Measurements from ENCODE around the gene EFNA3. TPM values are rescaled to one million over a fixed set of nuclear protein-coding genes. Genes with fewer than 3 reads are reported as not detected.

The EFNA3 gene
- total and polyA plus RNA-seq, 2 donors (not counting 1 experiment from before 2014, with no cell fraction given) = 0.30 to 0.33 TPM

GRCh38 chr1:155037043-155037442 lies 41.6 kb upstream of the EFNA3 start:
- Histone ChIP-seq H3K79me2 (ENCODE audit: control insufficient read depth, insufficient read depth, low read length) (no peaks in the 10 kb centered on the region), H3K36me3 (ENCODE audit: control insufficient read depth, insufficient read depth, low read length) (no peaks in the 10 kb centered on the region), H2AFZ (ENCODE audit: low read length) (no peak overlapping the region), H3K4me1 (ENCODE audit: control insufficient read depth, extremely low read depth, insufficient read depth, low read length) (no peaks in the 10 kb centered on the region), H3K27ac (ENCODE audit: insufficient read depth, low read length) (no peak overlapping the region), H3K27me3 (ENCODE audit: control insufficient read depth, insufficient read depth, low read length) (peaks cover 14% of the 10 kb centered on the region), H3K4me2 (ENCODE audit: extremely low read depth, insufficient read depth, low read length) (no peak overlapping the region), H3K9me3 (ENCODE audit: control insufficient read depth, insufficient read depth, low read depth, low read length) (no peaks in the 10 kb centered on the region), H4K20me1 (ENCODE audit: control insufficient read depth, extremely low read depth, insufficient read depth, low read length) (no peaks in the 10 kb centered on the region), H3K9ac (ENCODE audit: insufficient read depth, low read length) (no peak overlapping the region), H3K4me3 (replicated peaks in 1 of 4; ENCODE audit: control extremely low read depth in 1 of 4, insufficient read depth in 1 of 4, low read depth in 3 of 4, low read length in 4 of 4) (no peak overlapping the region)
- DNase-seq (ENCODE audit: low read depth in 2 of 2) = no peak
- TF ChIP-seq CTCF (conservative IDR thresholded peaks at IDR 0.05 in 1 of 2, IDR thresholded peaks at IDR 0.05 in 1 of 2; ENCODE audit: low read depth in 1 of 2, low read length in 2 of 2) = no peak
- TF ChIP-seq EZH2 (IDR thresholded peaks at IDR 0.05; ENCODE audit: low read length, missing control alignments) = no peak

GRCh38 chr1:155037851-155038441 lies 40.7 kb upstream of the EFNA3 start:
- Histone ChIP-seq H2AFZ (ENCODE audit: low read length) (no peak overlapping the region), H3K4me1 (ENCODE audit: control insufficient read depth, extremely low read depth, insufficient read depth, low read length) (no peaks in the 10 kb centered on the region), H3K9ac (ENCODE audit: insufficient read depth, low read length) (no peak overlapping the region), H3K36me3 (ENCODE audit: control insufficient read depth, insufficient read depth, low read length) (no peaks in the 10 kb centered on the region), H3K27ac (ENCODE audit: insufficient read depth, low read length) (no peak overlapping the region), H3K9me3 (ENCODE audit: control insufficient read depth, insufficient read depth, low read depth, low read length) (no peaks in the 10 kb centered on the region), H3K4me2 (ENCODE audit: extremely low read depth, insufficient read depth, low read length) (no peak overlapping the region), H3K27me3 (ENCODE audit: control insufficient read depth, insufficient read depth, low read length) (peaks cover 14% of the 10 kb centered on the region), H4K20me1 (ENCODE audit: control insufficient read depth, extremely low read depth, insufficient read depth, low read length) (no peaks in the 10 kb centered on the region), H3K79me2 (ENCODE audit: control insufficient read depth, insufficient read depth, low read length) (no peaks in the 10 kb centered on the region), H3K4me3 (replicated peaks in 1 of 4; ENCODE audit: control extremely low read depth in 1 of 4, insufficient read depth in 1 of 4, low read depth in 3 of 4, low read length in 4 of 4) (no peak overlapping the region)
- TF ChIP-seq CTCF (conservative IDR thresholded peaks at IDR 0.05 in 1 of 2, IDR thresholded peaks at IDR 0.05 in 1 of 2; ENCODE audit: low read depth in 1 of 2, low read length in 2 of 2) (no peak), EZH2 (IDR thresholded peaks at IDR 0.05; ENCODE audit: low read length, missing control alignments) (no peak)
- no peak for DNase-seq (ENCODE audit: low read depth in 2 of 2)

- H3K9me3 ChIP-seq (ENCODE audit: control insufficient read depth, insufficient read depth, low read depth, low read length) = no peaks in the 10 kb centered on the region
- no peaks in the 10 kb centered on the region for H3K79me2 ChIP-seq (ENCODE audit: control insufficient read depth, insufficient read depth, low read length)
- H2AFZ ChIP-seq (ENCODE audit: low read length) = no peak overlapping the region
These were observed 39.9 kb upstream of the EFNA3 start for GRCh38 chr1:155038602-155039307.

More at GRCh38 chr1:155038602-155039307, 39.9 kb upstream of the EFNA3 start:
- no peak overlapping the region for H3K27ac ChIP-seq (ENCODE audit: insufficient read depth, low read length)
- H3K4me3 ChIP-seq (replicated peaks in 1 of 4; ENCODE audit: control extremely low read depth in 1 of 4, insufficient read depth in 1 of 4, low read depth in 3 of 4, low read length in 4 of 4) = no peak overlapping the region
- H3K9ac ChIP-seq (ENCODE audit: insufficient read depth, low read length) = no peak overlapping the region
- no peak for TF ChIP-seq CTCF (conservative IDR thresholded peaks at IDR 0.05 in 1 of 2, IDR thresholded peaks at IDR 0.05 in 1 of 2; ENCODE audit: low read depth in 1 of 2, low read length in 2 of 2)
- TF ChIP-seq EZH2 (IDR thresholded peaks at IDR 0.05; ENCODE audit: low read length, missing control alignments) = peak; percentile 25
- no peaks in the 10 kb centered on the region for H4K20me1 ChIP-seq (ENCODE audit: control insufficient read depth, extremely low read depth, insufficient read depth, low read length)
- H3K4me1 ChIP-seq (ENCODE audit: control insufficient read depth, extremely low read depth, insufficient read depth, low read length) = no peaks in the 10 kb centered on the region
- peaks cover 14% of the 10 kb centered on the region for H3K27me3 ChIP-seq (ENCODE audit: control insufficient read depth, insufficient read depth, low read length)
- no peak overlapping the region for H3K4me2 ChIP-seq (ENCODE audit: extremely low read depth, insufficient read depth, low read length)
- DNase-seq (ENCODE audit: low read depth in 2 of 2) = peak; percentile 17 to 26
- H3K36me3 ChIP-seq (ENCODE audit: control insufficient read depth, insufficient read depth, low read length) = no peaks in the 10 kb centered on the region
